Measurements from ENCODE around the gene MOV10L1.

MOV10L1 gene

GRCh38 chr22:50173311-50173982, 83.6 kb downstream of the MOV10L1 start:
- DNase-seq (ENCODE audit: low read depth in 2 of 3, low spot score in 2 of 3), result no peak

DNA sequence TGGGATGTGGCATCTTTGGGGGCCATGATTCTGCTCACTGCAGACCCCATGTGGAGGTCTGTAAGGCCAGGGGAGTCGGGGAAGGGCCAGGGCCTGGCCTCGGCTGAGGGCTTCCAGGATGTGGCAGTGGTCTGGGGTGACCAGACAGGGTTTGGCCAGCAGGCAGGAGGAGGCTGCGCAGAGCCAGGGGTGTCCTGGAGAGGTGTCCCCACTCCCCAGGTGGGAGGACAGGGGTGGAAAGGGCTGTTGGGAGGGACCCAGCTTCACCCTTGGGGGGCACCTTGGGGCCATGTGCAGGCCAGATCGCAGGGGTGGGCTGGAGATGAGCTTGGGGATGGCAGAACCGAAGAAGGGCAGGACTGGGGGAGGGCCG, 84.2 kb downstream of the MOV10L1 start:
- DNase-seq (ENCODE audit: low read depth in 2 of 3, low spot score in 2 of 3), result no peak

DNA sequence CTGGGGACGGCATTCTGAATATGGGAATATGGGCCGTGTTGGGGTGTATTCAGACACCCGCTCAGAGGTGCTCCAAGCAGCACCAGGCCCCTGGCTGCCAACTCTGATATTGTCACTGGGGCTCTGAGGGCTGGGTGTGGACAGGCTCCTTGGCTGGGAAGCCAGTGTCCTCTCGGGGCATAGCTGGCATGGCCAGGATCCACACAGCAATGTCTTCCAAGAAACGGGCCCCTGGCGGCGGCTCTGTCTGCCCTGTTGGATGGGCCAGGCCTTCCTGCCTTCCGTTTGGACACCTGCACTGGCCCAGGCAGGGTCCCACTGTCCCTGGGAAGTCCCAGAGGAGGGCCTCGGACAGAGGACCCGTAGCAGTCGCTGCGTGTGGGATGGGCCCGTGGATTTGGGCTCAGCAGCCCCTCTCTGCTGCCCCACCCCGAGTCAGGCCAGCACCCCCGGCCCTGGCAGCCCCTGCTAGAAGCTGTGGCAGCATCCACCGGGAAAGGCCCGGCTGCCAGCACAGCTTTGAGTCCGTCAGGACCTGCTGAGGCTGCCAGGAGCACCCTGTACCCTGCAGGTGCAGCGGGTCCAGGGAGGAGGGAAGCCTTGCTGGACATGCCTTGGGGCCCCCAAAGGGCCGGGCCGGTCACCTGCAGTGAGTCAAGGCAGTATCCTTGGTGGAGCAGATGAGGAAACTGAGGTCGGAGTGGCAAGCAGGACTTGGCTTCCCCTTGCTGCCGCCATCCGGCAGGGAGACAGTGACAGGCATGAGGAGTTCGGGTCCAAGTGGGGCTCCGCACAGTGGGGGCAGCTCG, 84.8 kb downstream of the MOV10L1 start:
- no peak for DNase-seq (ENCODE audit: low read depth in 2 of 3, low spot score in 2 of 3)

GRCh38 chr22:50175191-50175461, 85.3 kb downstream of the MOV10L1 start:
- no peak for DNase-seq (ENCODE audit: low read depth in 2 of 3, low spot score in 2 of 3)

GRCh38 chr22:50175921-50176849, 86.4 kb downstream of the MOV10L1 start:
- no peak for DNase-seq (ENCODE audit: low read depth in 2 of 3, low spot score in 2 of 3)

GRCh38 chr22:50176850-50177536, 87.2 kb downstream of the MOV10L1 start:
- DNase-seq (ENCODE audit: low read depth in 2 of 3, low spot score in 2 of 3), result no peak

DNA sequence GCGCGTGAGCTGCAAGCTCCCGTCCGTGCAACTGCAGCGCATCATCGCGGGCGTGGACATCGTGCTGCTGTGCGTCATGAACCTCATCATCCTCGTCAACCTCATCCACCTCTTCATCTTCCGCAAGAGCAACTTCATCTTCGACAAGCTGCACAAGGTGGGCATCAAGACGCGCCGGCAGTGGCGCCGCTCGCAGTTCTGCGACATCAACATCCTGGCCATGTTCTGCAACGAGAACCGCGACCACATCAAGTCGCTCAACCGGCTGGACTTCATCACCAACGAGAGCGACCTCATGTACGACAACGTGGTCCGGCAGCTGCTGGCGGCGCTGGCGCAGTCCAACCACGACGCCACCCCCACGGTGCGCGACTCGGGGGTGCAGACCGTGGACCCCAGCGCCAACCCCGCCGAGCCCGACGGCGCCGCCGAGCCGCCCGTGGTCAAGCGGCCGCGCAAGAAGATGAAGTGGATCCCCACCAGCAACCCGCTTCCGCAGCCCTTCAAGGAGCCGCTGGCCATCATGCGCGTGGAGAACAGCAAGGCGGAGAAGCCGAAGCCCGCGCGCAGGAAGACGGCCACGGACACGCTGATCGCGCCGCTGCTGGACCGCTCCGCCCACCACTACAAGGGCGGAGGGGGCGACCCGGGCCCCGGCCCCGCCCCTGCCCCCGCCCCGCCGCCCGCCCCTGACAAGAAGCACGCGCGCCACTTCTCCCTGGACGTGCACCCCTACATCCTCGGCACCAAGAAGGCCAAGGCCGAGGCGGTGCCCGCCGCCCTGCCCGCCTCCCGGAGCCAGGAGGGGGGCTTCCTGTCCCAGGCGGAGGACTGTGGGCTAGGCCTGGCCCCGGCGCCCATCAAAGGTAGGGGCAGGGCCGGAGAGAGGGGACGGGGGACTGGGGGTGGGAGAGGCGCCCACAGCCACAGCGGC, 88.0 kb downstream of the MOV10L1 start:
- DNase-seq (ENCODE audit: low read depth in 2 of 3, low spot score in 2 of 3), result no peak

GRCh38 chr22:50178471-50178864, 88.7 kb downstream of the MOV10L1 start:
- no peak for DNase-seq (ENCODE audit: low read depth in 2 of 3, low spot score in 2 of 3)

DNA sequence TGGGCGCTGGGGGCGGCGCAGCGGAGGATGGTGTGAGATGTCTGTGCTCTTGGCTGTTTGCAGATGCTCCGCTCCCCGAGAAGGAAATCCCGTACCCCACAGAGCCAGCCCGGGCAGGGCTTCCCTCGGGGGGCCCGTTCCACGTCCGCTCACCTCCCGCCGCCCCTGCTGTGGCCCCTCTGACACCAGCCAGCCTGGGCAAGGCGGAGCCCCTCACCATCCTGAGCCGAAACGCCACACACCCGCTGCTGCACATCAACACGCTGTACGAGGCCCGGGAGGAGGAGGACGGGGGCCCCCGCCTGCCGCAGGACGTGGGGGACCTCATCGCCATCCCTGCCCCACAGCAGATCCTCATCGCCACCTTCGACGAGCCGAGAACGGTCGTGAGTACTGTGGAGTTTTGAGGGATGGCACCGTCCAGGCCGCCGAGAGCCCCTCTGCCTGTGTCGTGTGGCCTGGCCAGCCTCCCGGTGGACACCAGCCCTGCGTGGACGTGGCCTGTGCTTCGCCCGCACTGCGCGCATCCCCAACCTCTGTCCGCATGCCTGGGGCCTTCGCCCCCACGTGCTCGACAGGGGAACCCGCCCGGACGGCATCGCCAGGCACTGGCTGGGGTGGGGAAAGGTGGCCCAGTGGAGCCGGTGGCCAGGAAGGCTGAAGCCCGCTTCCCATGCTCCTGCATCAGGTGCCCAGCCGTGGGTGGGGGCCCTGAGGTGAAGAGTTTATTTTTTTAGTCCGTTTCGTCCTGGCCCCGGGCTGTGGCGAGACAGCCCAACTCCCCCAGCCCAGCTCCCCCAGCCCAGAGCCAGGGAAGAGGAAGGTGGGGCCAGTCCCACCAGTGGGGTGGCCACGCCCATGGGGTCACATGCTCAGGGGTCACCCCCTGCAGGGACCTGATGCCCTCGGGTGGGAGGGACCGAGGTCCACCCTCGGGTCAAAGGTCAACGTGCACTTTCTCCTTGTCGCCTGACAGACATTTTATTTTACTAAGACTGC, 89.4 kb downstream of the MOV10L1 start:
- DNase-seq (ENCODE audit: low read depth in 2 of 3, low spot score in 2 of 3), result no peak

- no peak for DNase-seq (ENCODE audit: low read depth in 2 of 3, low spot score in 2 of 3)
Observed at GRCh38 chr22:50179937-50180726, 90.3 kb downstream of the MOV10L1 start.

DNA sequence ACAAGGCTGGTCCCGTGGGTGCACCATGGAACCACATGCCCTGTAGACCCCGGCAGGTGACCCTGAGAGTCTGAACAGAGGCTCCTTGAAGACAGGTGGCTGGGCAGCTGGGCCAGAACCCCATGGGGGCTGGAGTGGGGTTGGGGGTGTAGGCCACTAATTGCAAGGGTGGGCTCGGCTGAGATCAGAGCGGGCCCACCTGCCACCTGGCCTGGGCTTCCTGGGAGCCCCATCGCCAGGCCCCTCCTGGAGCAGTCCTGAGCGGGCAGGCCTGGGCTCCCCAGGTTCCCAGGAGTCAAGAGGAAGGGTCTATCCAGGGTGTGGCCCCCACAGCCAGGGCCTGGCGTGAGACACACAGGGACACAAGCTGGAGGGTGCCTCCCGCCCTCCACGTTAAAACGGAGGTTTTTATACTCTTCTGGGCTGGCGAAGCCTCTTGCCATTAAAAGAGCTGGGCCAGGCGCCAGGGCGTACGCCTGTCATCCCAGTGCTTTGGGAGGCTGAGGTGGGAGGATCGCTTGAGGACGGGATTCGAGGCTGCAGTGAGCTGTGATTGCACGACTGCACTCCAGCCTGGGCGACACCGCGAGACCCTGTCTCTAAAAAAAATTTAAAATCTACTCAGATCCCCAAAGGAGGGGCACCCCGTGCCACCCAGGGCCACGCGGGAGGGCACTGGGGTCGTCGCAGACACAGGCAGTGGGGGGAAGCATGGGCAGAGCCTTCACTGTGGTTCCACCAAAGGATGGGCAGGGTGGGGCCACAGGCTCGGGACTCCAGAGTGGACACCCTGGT, 91.1 kb downstream of the MOV10L1 start:
- no peak for DNase-seq (ENCODE audit: low read depth in 2 of 3, low spot score in 2 of 3)

DNA sequence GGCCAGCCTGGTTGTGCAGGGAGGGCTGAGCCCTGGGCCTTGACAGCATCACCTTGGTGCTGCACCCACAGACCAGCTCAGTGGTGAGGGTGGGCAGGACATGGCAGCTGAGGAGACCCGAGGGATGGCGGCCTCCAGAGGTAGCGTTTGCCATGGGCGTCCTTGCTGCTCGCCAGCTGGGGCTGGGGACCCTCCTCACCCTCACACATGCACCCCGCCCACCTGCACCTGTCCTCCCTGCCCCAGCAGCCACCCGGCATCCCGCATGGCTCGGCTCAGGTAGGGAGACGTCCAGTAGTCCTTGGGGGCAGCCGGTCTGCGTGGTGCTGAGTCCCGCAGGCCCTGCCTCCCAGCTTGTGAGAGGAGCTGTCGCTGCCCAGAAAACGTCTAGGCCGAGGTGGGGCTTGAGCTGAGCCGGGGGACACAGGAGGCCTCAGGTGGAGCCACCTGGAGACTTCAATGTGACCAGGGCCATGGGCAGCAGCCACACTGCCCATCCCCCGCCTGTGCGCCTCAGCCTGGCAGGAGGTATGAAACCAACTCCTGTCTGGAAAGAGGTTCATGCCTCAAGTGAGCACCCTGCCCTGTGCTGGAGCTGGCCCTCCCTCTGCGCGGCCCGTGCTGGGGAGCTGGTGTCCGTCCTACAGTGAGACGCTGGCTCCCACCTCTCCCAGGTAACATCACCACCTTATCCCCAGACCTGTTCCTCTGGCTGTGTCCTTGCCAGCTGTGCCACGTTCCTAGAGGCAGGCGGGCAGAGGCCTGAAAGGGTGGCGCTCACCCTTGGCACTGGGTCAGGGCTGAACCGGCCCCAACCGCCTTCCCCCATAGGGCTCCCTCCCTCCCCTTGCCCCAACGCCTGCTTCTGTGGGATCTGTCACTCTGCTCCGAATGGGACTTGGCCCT, 92.6 kb downstream of the MOV10L1 start:
- DNase-seq (ENCODE audit: low read depth in 2 of 3, low spot score in 2 of 3), result no peak

- DNase-seq (ENCODE audit: low read depth in 2 of 3, low spot score in 2 of 3), result no peak
Observed at GRCh38 chr22:50183141-50183971, 93.5 kb downstream of the MOV10L1 start.

- DNase-seq (ENCODE audit: low read depth in 2 of 3, low spot score in 2 of 3), result no peak
Observed at GRCh38 chr22:50184004-50184901, 94.4 kb downstream of the MOV10L1 start.
